Activated CD4-positive, alpha-beta T cell treated with anti-CD3 and anti-CD28 coated beads for 48 hours (primary cell): ENCODE data around the gene RAP2A.

Experiments
- DNase-seq: peaks from one replicate; pipeline ENCODE4 v3.0.0-alpha.2; 2020

Gene RAP2A

GRCh38 chr13:97423300-97424045, 10.5 kb upstream of the RAP2A start:
- no peak for DNase-seq

- DNase-seq: no peak
These were observed 8.4 kb upstream of the RAP2A start for GRCh38 chr13:97425590-97425989.

GRCh38 chr13:97426695-97427094, 7.3 kb upstream of the RAP2A start:
- DNase-seq: no peak

GRCh38 chr13:97429681-97430081, 4.3 kb upstream of the RAP2A start:
- no peak for DNase-seq

- no peak for DNase-seq
These were observed 3.7 kb upstream of the RAP2A start for GRCh38 chr13:97430296-97430695.

- DNase-seq: no peak
These were observed 2.7 kb upstream of the RAP2A start for GRCh38 chr13:97431171-97431764.

GRCh38 chr13:97432232-97432916, 1.6 kb upstream of the RAP2A start:
- DNase-seq: no peak

GRCh38 chr13:97432917-97433726, 847 bp upstream of the RAP2A start:
- peak; percentile 98 for DNase-seq

GRCh38 chr13:97434397-97435201, 630 bp downstream of the RAP2A start:
- peak; percentile 44 for DNase-seq

GRCh38 chr13:97435323-97435722, 1.4 kb downstream of the RAP2A start:
- DNase-seq: no peak

- DNase-seq: no peak
These were observed 1.8 kb downstream of the RAP2A start for GRCh38 chr13:97435794-97436193.

- no peak for DNase-seq
These were observed 2.9 kb downstream of the RAP2A start for GRCh38 chr13:97436845-97437244.

GRCh38 chr13:97437729-97438128, 3.8 kb downstream of the RAP2A start:
- DNase-seq: no peak

- no peak for DNase-seq
These were observed 5.1 kb downstream of the RAP2A start for GRCh38 chr13:97438856-97439595.

- no peak for DNase-seq
These were observed 6.7 kb downstream of the RAP2A start for GRCh38 chr13:97440598-97441170.

- no peak for DNase-seq
These were observed 7.4 kb downstream of the RAP2A start for GRCh38 chr13:97441368-97441767.

- no peak for DNase-seq
These were observed 11.7 kb downstream of the RAP2A start for GRCh38 chr13:97445522-97446187.

GRCh38 chr13:97446448-97446847, 12.5 kb downstream of the RAP2A start:
- DNase-seq: no peak

GRCh38 chr13:97448503-97449251, 14.7 kb downstream of the RAP2A start:
- no peak for DNase-seq

- no peak for DNase-seq
These were observed 20.7 kb downstream of the RAP2A start for GRCh38 chr13:97454699-97455098.
